T-helper 9 cell (primary cell): ENCODE results near the gene DECR2.
"Not testable (repeated sequence)": the region's sequence is repeated elsewhere in the genome, so short reads cannot be mapped to it uniquely, and the experiment has no call there.

ENCODE experiments used
- DNase-seq: peaks from one replicate; pipeline ENCODE4 v3.0.0-alpha.2; 2020

Gene DECR2

DNA sequence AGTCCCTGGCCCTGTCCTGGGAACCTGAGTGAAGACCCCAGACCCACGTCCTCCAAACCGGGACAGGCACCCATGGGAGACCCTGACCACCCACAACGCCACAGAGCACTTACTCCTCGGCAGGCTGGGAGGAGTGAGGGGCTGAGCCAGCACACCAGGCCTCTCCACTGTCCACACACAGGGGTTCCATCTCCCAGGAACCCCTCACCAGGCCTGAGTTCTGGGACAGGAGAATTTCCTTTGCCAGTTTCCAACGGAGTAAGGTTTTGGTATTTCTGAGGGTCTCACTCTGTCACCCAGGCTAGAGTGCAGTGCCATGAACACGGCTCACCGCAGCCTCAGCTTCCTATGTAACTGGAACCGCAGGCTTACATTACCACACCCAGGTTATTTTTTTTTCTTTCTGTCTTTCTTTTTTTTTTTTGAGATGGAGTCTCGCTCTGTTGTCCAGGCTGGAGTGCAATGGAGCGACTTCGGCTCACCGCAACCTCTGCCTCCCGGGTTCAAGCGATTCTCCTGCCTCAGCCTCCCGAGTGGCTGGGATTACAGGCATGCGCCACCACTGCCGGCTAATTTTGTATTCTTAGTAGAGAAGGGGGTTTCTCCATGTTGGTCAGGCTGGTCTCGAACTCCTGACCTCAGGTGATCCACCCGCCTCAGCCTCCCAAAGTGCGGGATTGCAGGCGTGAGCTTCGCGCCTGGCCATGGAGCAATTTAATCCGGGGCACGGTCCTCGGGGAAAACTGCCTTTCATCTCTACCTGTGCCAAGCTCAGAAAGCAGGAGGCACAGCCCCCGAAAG lies 21.5 kb upstream of the DECR2 start:
- DNase-seq: no peak

DNA sequence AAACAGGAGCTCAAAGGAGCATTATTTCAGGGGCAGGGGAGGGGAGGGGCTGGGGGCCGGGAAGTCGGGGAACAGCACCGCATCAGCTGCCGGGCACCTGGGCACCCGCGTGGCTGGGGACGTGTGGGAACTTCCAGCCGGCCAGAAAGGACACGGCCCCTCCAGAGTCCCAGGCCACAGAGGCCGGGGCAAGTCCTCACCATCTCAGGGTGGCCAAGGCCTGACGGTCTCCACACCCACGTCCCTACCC lies 21.0 kb upstream of the DECR2 start:
- DNase-seq: no peak

DNA sequence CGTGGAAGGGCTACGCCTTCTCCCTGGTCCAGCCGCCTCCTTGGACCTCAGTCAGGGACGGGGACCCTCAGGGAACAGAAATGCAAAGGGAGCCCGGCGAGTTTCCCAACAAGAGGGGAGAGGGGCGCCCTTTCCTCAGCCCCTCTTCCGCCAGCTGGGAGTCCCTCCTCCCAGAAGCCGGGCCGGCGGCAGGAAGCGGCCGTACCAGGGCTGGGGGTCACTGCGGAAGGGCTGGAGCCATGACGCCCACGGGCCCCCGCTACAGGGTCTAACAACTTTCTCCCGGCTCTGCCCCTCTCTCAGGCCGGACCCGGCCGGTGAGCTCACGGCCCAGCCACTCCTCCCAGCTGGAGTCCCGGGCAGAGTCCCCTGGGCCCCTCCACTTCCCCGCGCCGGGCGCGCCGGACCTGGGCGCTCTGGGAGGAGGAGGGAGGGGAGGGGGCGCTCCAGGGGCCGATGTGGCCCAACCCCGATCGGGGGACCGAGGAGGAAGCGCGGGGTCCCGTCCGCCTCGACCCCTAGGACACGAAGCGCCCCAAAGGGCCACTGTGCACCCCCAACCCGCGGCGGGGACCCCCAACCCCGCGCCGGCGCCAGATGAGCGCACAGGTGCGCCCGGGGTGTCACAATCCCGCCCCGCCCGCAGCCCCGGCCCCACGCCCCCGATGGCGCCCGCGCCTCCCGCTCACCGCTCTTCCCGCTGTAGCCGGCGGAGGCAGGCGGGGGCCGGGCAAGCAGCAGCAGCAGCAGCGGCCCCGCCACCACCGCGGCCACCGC lies 20.5 kb upstream of the DECR2 start:
- peak; percentile 29 for DNase-seq

DNA sequence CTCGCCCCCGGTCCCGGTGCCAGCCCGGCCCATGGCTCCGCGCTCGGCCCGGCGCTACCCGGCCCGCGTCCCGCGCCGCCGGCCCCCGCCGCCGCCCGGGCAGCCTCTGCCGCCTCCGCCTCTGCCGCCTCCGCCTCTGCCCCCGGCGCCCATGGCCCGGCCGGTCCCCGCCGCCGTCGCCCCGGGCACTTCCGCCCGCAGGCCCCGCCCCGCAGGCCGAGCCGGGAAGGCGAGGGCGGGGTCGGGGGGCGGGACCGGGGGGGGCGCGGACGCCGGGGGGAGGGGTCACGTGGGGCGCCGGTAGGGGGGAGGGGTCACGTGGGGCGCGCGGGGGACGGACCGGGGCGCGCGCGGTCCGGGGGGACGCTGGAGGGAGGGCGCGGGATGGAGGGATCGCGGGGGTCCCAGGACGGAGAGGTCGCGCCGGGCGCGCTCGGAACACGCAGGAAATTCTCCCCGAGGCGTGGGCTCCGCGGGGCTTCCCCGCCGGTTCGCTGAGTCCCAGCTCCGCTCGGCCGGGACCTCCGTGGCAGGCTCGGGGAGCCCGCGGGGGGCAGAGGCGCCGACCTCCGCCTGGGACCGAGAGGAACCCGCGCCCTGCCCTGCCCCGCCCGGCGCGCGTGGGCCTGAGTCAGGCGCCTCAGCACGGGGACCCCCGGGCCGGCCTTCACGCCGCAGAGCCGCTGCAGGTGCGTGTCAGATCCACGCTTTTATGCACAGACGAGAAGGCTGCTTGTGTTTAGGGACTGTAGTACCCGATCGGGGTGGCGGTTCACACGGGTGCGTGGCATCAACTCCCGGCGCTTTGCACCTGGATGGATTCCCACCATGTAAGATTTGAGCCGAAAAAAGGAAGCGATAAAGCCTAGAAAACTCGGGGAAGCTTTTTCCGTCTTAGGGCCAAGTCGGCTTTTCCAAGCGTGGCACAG lies 19.6 kb upstream of the DECR2 start, which contains the start of gene PGAP6:
Gene PGAP6 (minus strand): TSS at position 190 of the 929 bp plus-strand sequence. CDS start 157 bp downstream, at position 33.
- DNase-seq: peak; percentile 70

DNA sequence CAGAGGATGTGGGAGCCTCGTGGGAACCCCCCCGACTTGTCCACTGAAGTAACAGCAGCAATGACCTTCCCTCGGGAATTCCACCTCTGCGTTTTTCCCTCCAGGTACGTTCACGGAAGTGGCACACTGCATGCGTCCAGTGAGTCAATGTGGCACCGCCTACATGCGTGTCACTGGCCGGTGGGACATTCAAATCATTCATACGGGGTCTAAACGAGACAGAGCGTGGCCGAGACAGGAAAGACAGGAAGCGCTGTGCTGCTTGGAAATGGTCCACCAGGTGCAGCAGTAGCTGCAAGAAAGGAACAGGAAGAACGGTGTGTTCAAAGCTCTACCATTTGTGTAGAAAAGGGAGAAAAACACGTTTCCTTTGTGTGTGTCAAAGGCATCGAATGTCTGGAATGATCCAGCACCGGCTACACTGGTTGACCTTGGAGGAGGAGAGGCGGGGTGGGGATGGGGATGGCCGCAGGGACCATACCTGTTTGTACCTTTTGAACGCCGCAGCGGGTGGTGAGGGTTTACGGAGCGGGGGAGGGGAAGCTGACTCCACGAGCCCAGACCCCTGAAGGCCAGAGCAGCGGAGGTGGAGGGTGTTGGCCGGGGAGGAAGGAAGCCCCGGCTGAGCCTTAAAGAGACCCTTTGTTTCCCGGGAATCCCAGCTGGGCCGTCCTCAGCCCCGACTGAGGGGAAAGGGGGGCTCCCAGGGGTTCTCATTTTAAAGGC lies 18.2 kb upstream of the DECR2 start:
- peak; percentile 44 for DNase-seq

- DNase-seq: no peak
Measured at GRCh38 chr16:386641-387156, 15.0 kb upstream of the DECR2 start.

DNA sequence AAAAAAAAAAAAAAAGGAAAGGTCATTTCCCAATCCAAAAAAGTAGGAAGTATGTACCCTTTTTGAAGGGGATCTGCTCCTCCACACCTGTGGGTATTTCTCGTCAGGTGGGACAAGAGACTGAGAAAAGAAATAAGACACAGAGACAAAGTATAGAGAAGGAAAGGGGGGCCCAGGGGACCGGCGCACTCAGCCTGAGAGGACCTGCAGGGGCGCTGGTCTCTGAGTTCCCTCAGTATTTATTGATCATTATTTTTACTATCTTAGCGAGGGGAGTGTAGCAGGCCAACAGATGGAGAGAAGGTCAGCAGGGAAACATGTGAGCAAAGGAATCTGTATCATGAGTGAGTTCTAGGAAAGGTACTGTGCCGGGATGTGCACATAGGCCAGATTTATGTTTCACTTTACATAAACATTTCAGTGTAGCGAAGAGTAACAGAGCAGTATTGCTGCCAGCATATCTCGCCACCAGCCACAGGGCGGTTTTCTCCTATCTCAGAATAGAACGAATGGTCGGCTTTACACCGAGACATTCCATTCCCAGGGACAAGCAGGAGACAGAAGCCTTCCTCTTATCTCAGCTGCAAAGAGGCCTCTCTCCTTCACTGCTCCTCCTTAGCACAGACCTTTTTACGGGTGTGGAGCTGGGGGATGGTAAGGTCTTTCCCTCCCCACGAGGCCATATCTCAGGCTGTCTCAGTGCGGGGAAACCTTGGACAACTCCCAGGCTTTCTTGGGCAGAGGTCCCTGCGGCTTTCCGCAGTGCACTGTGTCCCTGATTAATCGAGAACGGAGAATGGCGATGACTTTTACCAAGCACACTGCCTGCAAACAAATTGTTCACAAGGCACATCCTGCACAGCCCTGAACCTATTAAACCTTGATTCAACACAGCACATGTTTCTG lies 13.7 kb upstream of the DECR2 start:
- DNase-seq: not testable (repeated sequence)

DNA sequence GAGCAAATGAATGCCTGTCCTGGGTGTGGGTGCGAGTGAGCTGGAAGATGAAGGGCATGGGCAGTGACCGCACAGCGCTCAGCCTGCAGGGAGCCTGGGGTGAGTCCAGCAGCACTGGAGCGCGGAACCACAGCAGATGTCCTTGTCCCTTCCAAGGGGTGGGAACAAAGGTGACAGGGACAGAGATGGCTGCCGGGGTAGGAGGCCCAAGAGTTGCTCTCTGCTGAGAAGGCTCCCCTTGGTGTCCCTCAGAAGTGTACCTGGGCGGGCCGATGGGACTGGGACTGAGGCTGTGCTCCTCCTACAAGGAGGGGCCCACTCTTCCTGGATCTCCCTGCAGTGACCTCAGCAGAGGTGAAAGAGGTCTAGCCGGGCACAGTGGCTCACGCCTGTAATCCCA lies 12.3 kb upstream of the DECR2 start:
- no peak for DNase-seq

DNA sequence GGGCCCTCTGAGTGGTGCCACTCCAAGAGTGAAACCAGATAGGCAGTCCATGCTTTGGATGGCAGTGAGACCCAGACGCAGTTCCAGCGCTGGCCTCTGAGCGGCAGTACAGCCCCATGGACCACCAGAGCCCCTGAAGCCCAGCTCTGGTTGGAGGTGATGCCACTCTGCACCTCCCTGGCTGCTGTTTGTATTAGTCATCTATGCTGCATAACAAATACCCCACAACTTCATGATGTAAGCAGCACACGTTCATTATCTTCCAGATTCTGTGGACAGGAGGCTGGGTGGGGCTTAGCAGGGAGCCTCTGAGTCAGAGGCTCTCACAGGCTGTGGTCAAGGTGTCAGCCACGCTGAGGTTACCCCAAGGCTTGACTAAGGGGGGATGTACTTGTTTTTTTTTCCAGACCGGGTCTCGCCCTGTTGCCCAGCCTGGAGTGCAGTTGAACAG lies 9.8 kb upstream of the DECR2 start:
- DNase-seq: peak; percentile 55

DNA sequence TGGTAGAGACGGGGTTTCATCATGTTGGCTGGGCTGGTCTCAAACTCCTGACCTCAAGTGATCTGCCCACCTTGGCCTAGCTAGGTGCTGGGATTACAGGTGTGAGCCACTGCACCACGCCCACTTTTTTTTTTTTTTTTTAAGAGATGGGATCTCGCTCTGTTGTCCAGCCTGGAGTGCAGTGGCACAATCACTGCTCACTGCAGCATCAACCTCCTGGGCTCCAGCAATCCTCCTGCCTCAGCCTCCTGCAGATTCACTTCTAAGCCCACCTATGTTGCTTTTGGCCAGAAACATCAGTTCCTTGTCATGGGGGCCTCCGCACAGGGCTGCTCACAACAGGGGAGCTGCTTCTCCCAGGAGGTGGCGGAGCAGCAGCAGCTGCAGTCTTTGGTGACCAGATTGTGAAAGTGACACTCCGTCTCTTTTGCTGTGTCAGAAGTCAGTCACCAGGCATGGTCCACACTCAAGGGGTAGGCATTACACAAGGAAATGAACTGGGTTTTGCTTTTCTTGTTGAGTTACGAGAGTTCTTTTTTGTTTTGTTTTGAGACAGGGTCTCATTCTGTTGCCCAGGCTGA lies 9.1 kb upstream of the DECR2 start:
- DNase-seq: no peak

DNA sequence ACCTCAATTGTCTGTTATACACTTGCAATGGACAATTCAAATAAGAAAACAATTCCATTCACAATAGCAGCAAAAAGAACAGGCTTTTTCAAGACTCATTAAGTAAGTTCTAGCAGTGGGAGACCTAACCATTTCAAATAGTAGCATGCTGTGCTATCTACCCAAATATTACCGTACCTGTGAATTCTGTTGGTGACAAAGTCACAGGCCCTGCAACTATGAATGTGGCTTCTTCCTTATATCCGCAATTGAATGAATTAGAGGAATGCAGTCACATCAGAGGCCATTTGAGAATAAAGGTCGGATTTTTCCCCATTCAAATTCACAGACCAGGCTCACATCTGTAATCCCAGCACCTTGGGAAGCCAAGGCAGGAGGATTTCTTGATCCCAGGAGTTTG lies 5.5 kb upstream of the DECR2 start:
- DNase-seq: no peak

- no peak for DNase-seq
Measured at GRCh38 chr16:396605-397004, 5.1 kb upstream of the DECR2 start.

GRCh38 chr16:397135-397661 lies 4.5 kb upstream of the DECR2 start, which contains the start of gene NME4:
Gene NME4, plus strand, starts transcription at chr16:397199. Its CDS starts 24 bp downstream, at chr16:397223.
- no peak for DNase-seq

- no peak for DNase-seq
Measured at GRCh38 chr16:397736-398332, 3.9 kb upstream of the DECR2 start.

DNA sequence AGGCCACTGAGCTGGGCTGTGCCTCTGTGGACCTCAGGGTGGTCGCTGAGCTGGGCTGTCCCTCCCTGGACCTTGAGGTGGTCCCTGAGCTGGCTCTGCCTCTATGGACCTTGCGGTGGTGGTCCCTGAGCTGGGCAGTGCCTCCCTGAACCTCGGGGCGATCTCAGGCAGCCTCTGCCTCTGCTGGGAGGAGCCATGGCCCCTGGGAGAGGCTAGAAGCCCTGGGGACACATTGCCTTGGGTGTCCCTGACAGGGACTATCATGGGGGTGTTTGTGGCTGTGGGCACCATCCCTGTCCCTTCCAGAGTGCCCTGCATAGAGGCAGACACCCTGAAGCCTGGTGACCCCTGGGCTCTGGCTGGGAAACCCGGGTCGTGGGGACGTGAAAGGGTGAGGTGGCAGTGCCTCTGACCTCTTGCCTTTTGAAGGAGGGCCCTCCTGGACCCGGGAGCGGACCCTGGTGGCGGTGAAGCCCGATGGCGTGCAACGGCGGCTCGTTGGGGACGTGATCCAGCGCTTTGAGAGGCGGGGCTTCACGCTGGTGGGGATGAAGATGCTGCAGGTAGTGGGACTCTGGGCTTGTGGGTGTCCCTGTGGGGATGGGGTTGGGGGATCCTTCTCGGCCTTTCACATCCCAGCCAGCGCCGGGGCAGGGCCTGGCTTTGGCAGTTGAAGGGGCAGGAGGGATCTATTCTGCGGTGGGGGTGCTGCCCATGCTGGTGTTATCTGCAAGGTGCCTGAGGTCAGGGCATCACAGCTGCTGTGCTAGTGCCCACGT lies 2.9 kb upstream of the DECR2 start:
- DNase-seq: no peak

GRCh38 chr16:399340-400019 lies 2.2 kb upstream of the DECR2 start:
- no peak for DNase-seq

- DNase-seq: no peak
Measured at GRCh38 chr16:400061-400591, 1.6 kb upstream of the DECR2 start.

DNA sequence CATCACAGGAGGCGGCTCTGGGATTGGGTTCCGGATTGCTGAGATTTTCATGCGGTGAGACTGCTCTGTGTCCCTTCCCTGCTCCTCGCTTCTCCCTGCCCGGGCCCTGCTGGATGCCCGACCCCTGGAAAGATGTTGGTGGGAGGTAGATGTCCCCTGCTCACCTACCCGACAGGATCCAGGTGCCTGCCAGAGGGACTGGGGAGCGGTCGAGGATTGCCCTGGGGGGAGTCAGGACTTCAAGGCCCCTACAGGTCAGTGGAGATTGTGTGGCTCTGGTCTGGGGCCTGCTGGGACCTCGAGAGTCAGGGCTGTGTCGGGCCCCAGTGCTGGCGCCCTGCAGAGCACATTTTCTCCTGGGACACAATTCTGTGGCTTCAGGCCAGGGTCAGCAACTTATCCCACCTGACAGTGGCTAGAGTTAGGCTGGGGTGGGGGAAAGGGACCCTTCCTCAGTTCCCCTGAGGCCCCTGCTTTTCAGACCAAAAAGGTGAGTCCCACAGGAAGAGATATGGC lies 3.3 kb downstream of the DECR2 start:
- DNase-seq: no peak
